Ovary (tissue), 9 donors: ENCODE measurements around the gene ZC3H6. TPM values are rescaled to one million over a fixed set of nuclear protein-coding genes. Genes with fewer than 3 reads are reported as not detected.

ENCODE experiments used
- polyA plus RNA-seq, 2 donors: library from polyadenylated mRNA; stranded (reverse); fragments of 200-250 nt in 1 of 2; fragments of 350-450 nt in 1 of 2; fragmentation: Illumina TruSeq in 1 of 2; extraction: RNeasy Lipid Tissue Mini Kit (QIAGEN cat#74804) in 1 of 2; gene quantifications; one replicate each; pipeline ENCODE4 v1.2.3, GENCODE V29; 2013 to 2014
- small RNA-seq: library from RNA; depleted of rRNA; stranded (forward); fragments of <200 nt; gene quantifications from one replicate; pipeline ENCODE3, GENCODE V24; 2016
- total RNA-seq, 7 donors: library from RNA; depleted of rRNA in 2 of 7; stranded (reverse); fragments of >200 nt in 2 of 7; fragmentation: NEBNext Ultra II Directional in 3 of 7; extraction: Animal tissue kit (Norgen Biotek cat#: 25700) in 3 of 7; gene quantifications; one replicate each; pipeline versions ENCODE4 v1.1.0 to v1.2.4, GENCODE V29; 2016 to 2023
- donor health status: DM: no; HTN: no; CAD: no; lungs with moderate emphysema.
- donor health status: DM: no; HTN: no; CAD: no.
- donor health status: Bipolar disorder and iron deficiency.
- donor health status: DM: yes; HTN: yes; CAD: no.
- donor health status: DM: no; HTN: no; CAD: no.
- donor health status: DM: yes; HTN: yes; CAD: no.

The ZC3H6 gene
- total and polyA plus RNA-seq, 9 donors, result 4.6 to 30.1 (median 19.2) TPM

Small RNAs within 50 kb of the gene (small RNA-seq; reads per million reads assigned to genes)
- not detected for gene AC115115.1

Other genes starting within 250 kb of the ZC3H6 start
- 10 to 100 TPM; 11.0 to 23.8 (median 13.2) TPM for gene TMEM87B, start 220.3 kb upstream of the ZC3H6 start, total RNA-seq
- 10 to 100 TPM in 1 of 2 donors, 1 to 10 TPM in 1; 7.1 to 18.4 TPM for gene TMEM87B, start 220.3 kb upstream of the ZC3H6 start, polyA plus RNA-seq
- 1 to 10 TPM in 4 of 7 donors, under 1 TPM in 3; 0.18 to 1.9 (median 1.0) TPM for gene FBLN7, start 137.2 kb upstream of the ZC3H6 start, total RNA-seq
- 1 to 10 TPM; 1.3 to 5.0 TPM for gene FBLN7, start 137.2 kb upstream of the ZC3H6 start, polyA plus RNA-seq
- gene ZC3H8, start 20.6 kb upstream of the ZC3H6 start, total RNA-seq, result 10 to 100 TPM in 4 of 7 donors, 1 to 10 TPM in 3; 4.9 to 36.2 (median 10.9) TPM
- gene ZC3H8, start 20.6 kb upstream of the ZC3H6 start, polyA plus RNA-seq, result 10 to 100 TPM in 1 of 2 donors, 1 to 10 TPM in 1; 6.0 to 14.5 TPM
- gene RGPD8, start 158.0 kb downstream of the ZC3H6 start, total RNA-seq, result 10 to 100 TPM; 10.8 to 23.5 (median 16.8) TPM
- 1 to 10 TPM in 1 of 2 donors, under 1 TPM in 1; 0.70 to 3.3 TPM for gene RGPD8, start 158.0 kb downstream of the ZC3H6 start, polyA plus RNA-seq
- gene TTL, start 206.6 kb downstream of the ZC3H6 start, total RNA-seq, result 10 to 100 TPM in 6 of 7 donors, 1 to 10 TPM in 1; 3.7 to 23.6 (median 18.3) TPM
- gene TTL, start 206.6 kb downstream of the ZC3H6 start, polyA plus RNA-seq, result 10 to 100 TPM in 1 of 2 donors, 1 to 10 TPM in 1; 5.8 to 22.4 TPM